Lung (tissue), 12 donors: ENCODE data around the gene ANKRD55. TPM values are rescaled to one million over a fixed set of nuclear protein-coding genes. Genes with fewer than 3 reads are reported as not detected.

Source experiments
- ATAC-seq: fragments of 200-7000 bp; cut with Tn5 transposase; one replicate; pipeline ENCODE4 v1.9.1; 2020; ENCODE audit warnings: moderate number of reproducible peaks; ENCODE audit not compliant: insufficient read depth, low FRiP score
- DNase-seq, 3 donors: peaks; one replicate each; pipeline ENCODE4 v3.0.0-alpha.2; 2013 to 2017
- H3K27ac ChIP-seq, 2 donors: one replicate each; pipeline ENCODE4 v1.5.1; 2013; ENCODE audit warnings: mild to moderate bottlenecking in 2 of 2, moderate library complexity in 2 of 2, control low read depth in 1 of 2, inconsistent platforms in 1 of 2, low read depth in 1 of 2, low read length in 1 of 2
- H3K27me3 ChIP-seq, 3 donors: one replicate each; pipeline ENCODE4 v1.5.1; 2013; ENCODE audit warnings: low read length in 2 of 3; ENCODE audit not compliant: control insufficient read depth in 3 of 3, insufficient read depth in 3 of 3
- H3K36me3 ChIP-seq, 4 donors: one replicate each; pipeline ENCODE4 v1.5.1; 2013; ENCODE audit warnings: low read length in 4 of 4, mild to moderate bottlenecking in 1 of 4, moderate library complexity in 1 of 4; ENCODE audit not compliant: control insufficient read depth in 4 of 4, insufficient read depth in 4 of 4
- H3K4me1 ChIP-seq, 5 donors: one replicate each; pipeline ENCODE4 v1.5.1; 2013; ENCODE audit warnings: low read length in 5 of 5, mild to moderate bottlenecking in 2 of 5, moderate library complexity in 1 of 5; ENCODE audit not compliant: control insufficient read depth in 5 of 5, insufficient read depth in 5 of 5
- H3K4me3 ChIP-seq: one replicate; pipeline ENCODE4 v1.5.1; 2013; ENCODE audit warnings: mild to moderate bottlenecking, control low read depth, moderate library complexity
- H3K9ac ChIP-seq, 2 donors: one replicate each; pipeline ENCODE4 v1.5.1; 2013; ENCODE audit warnings: low read length in 2 of 2, control low read depth in 1 of 2; ENCODE audit not compliant: insufficient read depth in 1 of 2
- H3K9me3 ChIP-seq, 4 donors: one replicate each; pipeline ENCODE4 v1.5.1; 2013; ENCODE audit warnings: low read length in 3 of 4, mild to moderate bottlenecking in 1 of 4, moderate library complexity in 1 of 4; ENCODE audit not compliant: control insufficient read depth in 4 of 4, insufficient read depth in 3 of 4
- WGBS, 2 donors: extraction: QIAGEN DNeasy Blood & Tissue Kit; methylation state at CpG; one replicate each; pipeline ENCODE4 v1.1.7; 2013; 5-methylcytosine and 5-hydroxymethylcytosine counted together
- polyA plus RNA-seq, 2 donors: library from polyadenylated mRNA; stranded (reverse); fragments of 200-250 nt; gene quantifications; one replicate each; pipeline ENCODE4 v1.2.1, GENCODE V29; 2013
- total RNA-seq, 2 donors: library from RNA; depleted of rRNA in 1 of 2; stranded (reverse); fragments of >200 nt in 1 of 2; gene quantifications; one replicate each; pipeline ENCODE4 v1.2.1, GENCODE V29; 2014 to 2021
- TF ChIP-seq, protein P1 (sequence below): IDR thresholded peaks from 2 replicates; pipeline ENCODE4 v1.5.1; 2012; ENCODE audit warnings: mild to moderate bottlenecking; ENCODE audit errors: control extremely low read depth, extremely low read depth
- donor health status: control.
- donor health status: control.
- donor health status: Bipolar disorder and iron deficiency.
- donor health status: healthy.
- donor health status: DM: yes; HTN: yes; CAD: no.

Gene ANKRD55
- total and polyA plus RNA-seq, 4 donors = 0.06 to 0.50 (median 0.28) TPM

- 44 to 70% methylated on average over 3 of the region's 3 CpGs for WGBS, 2 donors
- ATAC-seq = no peak
These were observed 71.7 kb downstream of the ANKRD55 start for GRCh38 chr5:56161439-56161823.

DNA sequence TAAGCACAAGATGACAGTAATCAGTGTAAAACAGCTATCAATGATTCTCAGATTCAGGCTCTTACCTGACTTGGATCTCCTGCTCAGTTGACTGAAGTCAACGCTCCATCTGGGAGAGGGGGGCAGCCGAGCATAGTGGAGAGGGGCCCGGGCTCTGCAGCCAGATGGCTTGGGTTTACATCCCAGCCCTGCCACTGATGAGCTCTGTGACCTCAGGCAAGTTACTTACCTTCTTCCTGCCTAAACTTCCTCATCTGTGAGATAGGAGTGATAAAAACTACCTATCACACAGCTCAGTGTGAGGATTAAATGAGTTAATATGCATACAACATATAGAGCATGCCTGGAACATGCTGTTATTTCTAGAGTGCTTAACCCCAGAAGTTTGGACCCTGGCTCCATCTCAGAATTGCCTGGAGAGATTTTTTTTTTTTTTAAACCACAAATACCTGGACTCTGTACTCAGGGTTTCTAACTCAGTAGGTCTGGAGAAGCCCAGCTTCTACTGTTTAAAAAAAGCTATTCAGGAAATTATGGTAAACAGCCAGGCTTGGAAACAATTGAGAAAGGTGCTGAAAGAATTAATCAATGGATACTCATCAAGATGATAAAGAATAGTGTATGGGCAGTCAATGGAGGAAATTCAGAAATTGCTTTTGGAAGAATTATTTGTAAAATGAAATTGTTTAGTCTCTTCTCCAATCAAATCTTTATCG, 72.2 kb downstream of the ANKRD55 start:
- TF ChIP-seq, protein P1, sequence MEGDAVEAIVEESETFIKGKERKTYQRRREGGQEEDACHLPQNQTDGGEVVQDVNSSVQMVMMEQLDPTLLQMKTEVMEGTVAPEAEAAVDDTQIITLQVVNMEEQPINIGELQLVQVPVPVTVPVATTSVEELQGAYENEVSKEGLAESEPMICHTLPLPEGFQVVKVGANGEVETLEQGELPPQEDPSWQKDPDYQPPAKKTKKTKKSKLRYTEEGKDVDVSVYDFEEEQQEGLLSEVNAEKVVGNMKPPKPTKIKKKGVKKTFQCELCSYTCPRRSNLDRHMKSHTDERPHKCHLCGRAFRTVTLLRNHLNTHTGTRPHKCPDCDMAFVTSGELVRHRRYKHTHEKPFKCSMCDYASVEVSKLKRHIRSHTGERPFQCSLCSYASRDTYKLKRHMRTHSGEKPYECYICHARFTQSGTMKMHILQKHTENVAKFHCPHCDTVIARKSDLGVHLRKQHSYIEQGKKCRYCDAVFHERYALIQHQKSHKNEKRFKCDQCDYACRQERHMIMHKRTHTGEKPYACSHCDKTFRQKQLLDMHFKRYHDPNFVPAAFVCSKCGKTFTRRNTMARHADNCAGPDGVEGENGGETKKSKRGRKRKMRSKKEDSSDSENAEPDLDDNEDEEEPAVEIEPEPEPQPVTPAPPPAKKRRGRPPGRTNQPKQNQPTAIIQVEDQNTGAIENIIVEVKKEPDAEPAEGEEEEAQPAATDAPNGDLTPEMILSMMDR = no peak
- no peak overlapping the region for H3K4me3 ChIP-seq
- peaks cover 0 to 19% (median 5%) of the 10 kb centered on the region in 5 donors for H3K4me1 ChIP-seq
- no peaks in the 10 kb centered on the region for H3K36me3 ChIP-seq
- 87 to 93% methylated on average over 4 of the region's 4 CpGs for WGBS, 2 donors
- no peak overlapping the region for H3K9ac ChIP-seq
- DNase-seq (no peak), ATAC-seq (no peak)
- H3K27me3 ChIP-seq = no peaks in the 10 kb centered on the region
- no peaks in the 10 kb centered on the region for H3K9me3 ChIP-seq
- no peak overlapping the region for H3K27ac ChIP-seq

More at GRCh38 chr5:56161439-56161823, 71.7 kb downstream of the ANKRD55 start:
- H3K27me3 ChIP-seq = no peaks in the 10 kb centered on the region
- TF ChIP-seq, protein P1 = no peak
- H3K4me3 ChIP-seq = no peak overlapping the region
- DNase-seq = no peak
- H3K4me1 ChIP-seq = peaks cover 0 to 18% (median 4%) of the 10 kb centered on the region in 5 donors
- H3K27ac ChIP-seq = no peak overlapping the region
- no peak overlapping the region for H3K9ac ChIP-seq
- no peaks in the 10 kb centered on the region for H3K9me3 ChIP-seq
- no peaks in the 10 kb centered on the region for H3K36me3 ChIP-seq

DNA sequence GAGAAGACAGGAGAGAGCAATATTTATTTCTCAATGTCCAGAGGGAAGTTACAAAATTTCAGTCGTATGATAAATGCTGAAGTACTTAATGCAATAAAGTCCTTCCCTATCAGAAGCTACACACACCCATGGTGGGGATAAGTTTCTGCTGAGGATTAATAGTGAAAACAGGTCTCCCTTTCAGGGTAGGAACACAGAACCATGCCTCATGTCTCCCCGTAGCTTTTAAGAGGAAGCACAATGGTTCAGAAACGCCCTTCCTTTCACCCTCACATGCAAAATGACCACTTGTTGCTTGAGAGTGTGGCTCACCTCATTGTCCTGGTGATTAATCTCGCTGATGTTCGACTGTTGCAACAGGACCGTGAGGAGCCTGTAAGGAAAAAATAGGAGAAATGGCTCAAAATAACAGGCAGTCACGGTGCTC, 73.6 kb downstream of the ANKRD55 start:
- Histone ChIP-seq H3K9ac (no peak overlapping the region), H3K27ac (peak overlapping the region in 1 of 2 donors; percentile 26), H3K27me3 (no peaks in the 10 kb centered on the region), H3K4me1 (peaks cover 0 to 12% (median 7%) of the 10 kb centered on the region in 5 donors), H3K36me3 (no peaks in the 10 kb centered on the region), H3K9me3 (no peaks in the 10 kb centered on the region), H3K4me3 (no peak overlapping the region)
- peak; percentile 28 for ATAC-seq
- no peak for DNase-seq
- WGBS, 2 donors = 22 to 53% methylated on average over 7 of the region's 7 CpGs
- TF ChIP-seq, protein P1 = no peak
